Sigmoid colon (tissue), 4 donors: ENCODE measurements around the gene CNMD.

ENCODE experiments used
- CTCF ChIP-seq, 4 experiments: fragments of 450-650 bp in 3 of 4; fragments of 200-600 bp in 1 of 4; IDR thresholded peaks; one replicate each; pipeline ENCODE4 v1.5.1; 2016 to 2019; ENCODE audit warnings: antibody characterized with exemption in 4 of 4, mild to moderate bottlenecking in 3 of 4, moderate library complexity in 2 of 4
- EP300 ChIP-seq, 4 donors: sonication (generic); formaldehyde crosslinking; IDR thresholded peaks; one replicate each; pipeline ENCODE4 v1.6.1; 2017; ENCODE audit warnings: antibody characterized with exemption in 4 of 4
- POLR2A ChIP-seq, 2 donors: fragments of 450-650 bp; IDR thresholded peaks; one replicate each; pipeline ENCODE4 v1.6.1; 2016; ENCODE audit warnings: antibody characterized with exemption in 2 of 2, mild to moderate bottlenecking in 2 of 2, moderate library complexity in 2 of 2

- no peak for TF ChIP-seq CTCF (IDR thresholded peaks at IDR 0.05)
- no peak for TF ChIP-seq POLR2A (IDR thresholded peaks at IDR 0.05)
- TF ChIP-seq EP300 (IDR thresholded peaks at IDR 0.05) = no peak
Observed at GRCh38 chr13:52736891-52737290, 2.7 kb downstream of the CNMD start.
